HG02798 (cell line): ENCODE measurements around the gene DCST1.

Experiments used
- ATAC-seq: cut with Tn5 transposase; IDR thresholded peaks from one replicate; pipeline ENCODE4 v1.9.1; 2021; ENCODE audit warnings: mild to moderate bottlenecking; ENCODE audit not compliant: unreplicated experiment, poor library complexity

DCST1 gene

GRCh38 chr1:155050560-155051341, 17.1 kb downstream of the DCST1 start, which contains the start of gene ADAM15:
Gene ADAM15 (plus strand): TSS chr1:155051316. CDS start chr1:155051387, 71 bp downstream.
- peak; percentile 74 for ATAC-seq

GRCh38 chr1:155051342-155051776, 17.7 kb downstream of the DCST1 start:
- ATAC-seq, result peak; percentile 2

- ATAC-seq, result no peak
These were observed 18.3 kb downstream of the DCST1 start for GRCh38 chr1:155051777-155052398.

GRCh38 chr1:155052439-155053395, 19.1 kb downstream of the DCST1 start:
- ATAC-seq, result no peak

- ATAC-seq, result no peak
These were observed 20.0 kb downstream of the DCST1 start for GRCh38 chr1:155053531-155054105.

- ATAC-seq, result no peak
These were observed 23.5 kb downstream of the DCST1 start for GRCh38 chr1:155057104-155057503.

GRCh38 chr1:155057788-155058211, 24.2 kb downstream of the DCST1 start:
- ATAC-seq, result no peak

- no peak for ATAC-seq
These were observed 27.1 kb downstream of the DCST1 start for GRCh38 chr1:155060736-155061135.

GRCh38 chr1:155061381-155062150, 27.9 kb downstream of the DCST1 start:
- ATAC-seq, result peak; percentile 68

GRCh38 chr1:155062151-155062686, 28.6 kb downstream of the DCST1 start:
- no peak for ATAC-seq

GRCh38 chr1:155062702-155063411, 29.2 kb downstream of the DCST1 start:
- no peak for ATAC-seq

GRCh38 chr1:155063550-155064110, 30.0 kb downstream of the DCST1 start, which contains the start of gene EFNA4:
Gene EFNA4 (plus strand): TSS chr1:155063740. CDS start chr1:155063824, 84 bp downstream.
- ATAC-seq, result peak; percentile 79

GRCh38 chr1:155064111-155064831, 30.6 kb downstream of the DCST1 start:
- ATAC-seq, result no peak

- no peak for ATAC-seq
These were observed 31.3 kb downstream of the DCST1 start for GRCh38 chr1:155064832-155065429.

- ATAC-seq, result no peak
These were observed 33.2 kb downstream of the DCST1 start for GRCh38 chr1:155066777-155067176.

- no peak for ATAC-seq
These were observed 35.0 kb downstream of the DCST1 start for GRCh38 chr1:155068599-155068998.

- ATAC-seq, result no peak
These were observed 36.0 kb downstream of the DCST1 start for GRCh38 chr1:155069551-155070157.
